ENCODE measurements around the gene LCN2. TPM values are rescaled to one million over a fixed set of nuclear protein-coding genes. Genes with fewer than 3 reads are reported as not detected.
A peak's percentile ranks its signal among the peaks of the same experiment; 100 is the strongest.

Gene LCN2
- total RNA-seq, 3 donors from 2014 or later (not counting 1 experiment from before 2014, with no cell fraction given) = 0.82 to 0.99 TPM; not detected in 1

DNA sequence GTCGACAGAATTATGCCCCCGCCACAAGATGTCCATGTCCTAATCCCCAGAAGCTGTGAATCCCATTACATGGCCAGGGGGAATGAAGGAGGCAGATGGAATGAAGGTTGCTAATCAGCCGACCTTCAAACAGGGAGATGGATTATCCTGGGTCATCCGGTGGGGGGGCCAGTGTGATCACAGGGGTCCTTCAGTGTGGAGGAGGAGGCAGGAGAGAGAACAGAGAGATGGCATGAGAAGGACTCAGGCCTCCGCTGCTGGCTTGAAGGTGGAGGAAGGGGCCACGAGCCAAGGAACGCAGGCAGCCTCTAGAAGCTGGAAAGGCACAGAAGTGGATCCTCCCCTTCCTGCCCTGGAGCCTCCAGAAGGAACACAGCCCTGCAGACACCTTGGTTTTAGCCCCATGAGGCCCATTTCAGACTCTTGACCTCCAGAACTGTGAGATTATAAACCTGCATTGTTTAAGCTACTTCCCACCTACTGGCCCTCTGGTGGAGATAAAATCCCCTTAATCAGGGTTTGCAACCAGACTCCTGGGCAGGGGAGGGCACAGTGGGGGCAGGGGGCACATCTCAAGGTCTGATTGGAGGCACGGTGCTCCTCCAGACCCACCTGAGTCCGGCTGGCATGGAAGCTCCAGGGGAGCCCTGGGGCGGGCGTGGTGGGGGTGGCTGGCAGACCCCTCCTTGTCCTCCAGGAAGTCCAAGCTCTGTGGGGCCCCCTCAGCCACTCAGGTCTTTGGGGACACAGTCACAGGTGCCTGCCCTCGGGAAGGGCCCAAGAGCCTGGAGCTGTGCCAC is 35.5 kb upstream of the LCN2 start:
- Histone ChIP-seq H3K27me3 (ENCODE audit: control insufficient read depth, insufficient read depth, low read length) (no peaks in the 10 kb centered on the region), H3K4me3 (ENCODE audit: low read length) (no peak overlapping the region), H3K9me3 (ENCODE audit: control insufficient read depth, insufficient read depth, low read length) (no peaks in the 10 kb centered on the region), H3K4me1 (ENCODE audit: control insufficient read depth, insufficient read depth, low read length) (peaks cover 27% of the 10 kb centered on the region), H3K36me3 (ENCODE audit: control insufficient read depth, insufficient read depth, low read length) (peaks cover 10% of the 10 kb centered on the region), H3K27ac (ENCODE audit: low read length) (no peak overlapping the region)
- H3K4me3 Mint-ChIP-seq = no peak overlapping the region
- peaks cover 6 to 11% of the 10 kb centered on the region in 2 donors for H3K4me1 Mint-ChIP-seq
- TF ChIP-seq, protein P1, sequence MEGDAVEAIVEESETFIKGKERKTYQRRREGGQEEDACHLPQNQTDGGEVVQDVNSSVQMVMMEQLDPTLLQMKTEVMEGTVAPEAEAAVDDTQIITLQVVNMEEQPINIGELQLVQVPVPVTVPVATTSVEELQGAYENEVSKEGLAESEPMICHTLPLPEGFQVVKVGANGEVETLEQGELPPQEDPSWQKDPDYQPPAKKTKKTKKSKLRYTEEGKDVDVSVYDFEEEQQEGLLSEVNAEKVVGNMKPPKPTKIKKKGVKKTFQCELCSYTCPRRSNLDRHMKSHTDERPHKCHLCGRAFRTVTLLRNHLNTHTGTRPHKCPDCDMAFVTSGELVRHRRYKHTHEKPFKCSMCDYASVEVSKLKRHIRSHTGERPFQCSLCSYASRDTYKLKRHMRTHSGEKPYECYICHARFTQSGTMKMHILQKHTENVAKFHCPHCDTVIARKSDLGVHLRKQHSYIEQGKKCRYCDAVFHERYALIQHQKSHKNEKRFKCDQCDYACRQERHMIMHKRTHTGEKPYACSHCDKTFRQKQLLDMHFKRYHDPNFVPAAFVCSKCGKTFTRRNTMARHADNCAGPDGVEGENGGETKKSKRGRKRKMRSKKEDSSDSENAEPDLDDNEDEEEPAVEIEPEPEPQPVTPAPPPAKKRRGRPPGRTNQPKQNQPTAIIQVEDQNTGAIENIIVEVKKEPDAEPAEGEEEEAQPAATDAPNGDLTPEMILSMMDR (IDR thresholded peaks at IDR 0.05) = no peak
- no peaks in the 10 kb centered on the region for H3K36me3 Mint-ChIP-seq
- 94% methylated on average over 12 of the region's 12 CpGs for WGBS (ENCODE audit: insufficient coverage)
- DNase-seq = no peak
- no peak for ATAC-seq
- intact Hi-C loops (cut with micrococcal nuclease) = no loop called here
- H3K27ac Mint-ChIP-seq = no peak overlapping the region
- H3K9me3 Mint-ChIP-seq = no peaks in the 10 kb centered on the region
- H3K27me3 Mint-ChIP-seq (ENCODE audit: low read depth in 2 of 2) = no peaks in the 10 kb centered on the region

DNA sequence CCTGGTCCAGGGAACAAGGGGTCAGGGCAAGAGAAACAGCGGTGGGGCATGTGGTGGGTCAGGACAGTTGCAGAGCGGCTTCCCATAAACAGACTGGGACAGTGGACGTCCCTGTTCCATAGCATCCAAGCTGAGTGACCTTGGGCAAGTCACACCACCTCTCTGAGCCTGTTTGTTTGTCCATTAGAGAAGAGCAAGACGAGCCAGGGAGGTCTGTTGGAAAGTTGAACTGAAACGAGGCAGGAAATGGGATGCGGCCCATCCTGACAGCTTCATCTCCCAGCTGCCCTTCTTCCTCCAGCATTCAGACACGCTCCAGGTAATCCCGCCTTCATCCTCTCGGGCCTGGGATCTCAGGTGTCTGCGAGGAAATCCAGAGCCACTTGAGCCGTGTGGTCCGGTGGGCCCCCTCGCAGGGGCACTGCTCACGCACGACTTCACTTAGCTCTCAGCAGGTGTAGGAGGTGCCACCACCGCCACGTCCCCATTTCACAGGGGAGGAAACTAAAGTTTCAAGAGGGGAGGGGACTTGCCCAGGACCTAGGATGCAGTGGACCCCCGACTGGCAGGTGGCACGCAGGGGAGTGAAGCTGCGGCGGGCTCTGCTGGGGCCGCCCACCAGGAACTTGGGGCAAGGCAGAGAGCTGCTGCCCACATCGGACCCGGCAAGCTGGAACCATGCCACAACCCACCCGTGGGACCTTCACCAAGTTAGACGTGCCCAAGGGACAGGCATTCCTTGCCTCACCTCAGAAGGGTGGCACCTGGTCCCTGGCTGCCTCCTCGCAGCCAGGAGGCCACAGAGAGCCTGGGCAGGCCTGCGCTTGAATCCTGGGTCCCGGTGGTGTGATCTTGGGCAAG is 34.7 kb upstream of the LCN2 start:
- peak overlapping the region; percentile 0 for H3K27ac ChIP-seq (ENCODE audit: low read length)
- intact Hi-C loops (cut with micrococcal nuclease) = loop anchor here (5.0 kb wide), 1 partner anchor 172 kb away; no protein-coding TSS in a partner anchor
- TF ChIP-seq, protein P1 (IDR thresholded peaks at IDR 0.05) = no peak

GRCh38 chr9:128115187-128116103 is 33.8 kb upstream of the LCN2 start:
- Histone ChIP-seq H3K4me3 (ENCODE audit: low read length) (no peak overlapping the region), H3K27ac (ENCODE audit: low read length) (peak overlapping the region; percentile 41), H3K27me3 (ENCODE audit: control insufficient read depth, insufficient read depth, low read length) (no peaks in the 10 kb centered on the region), H3K36me3 (ENCODE audit: control insufficient read depth, insufficient read depth, low read length) (peaks cover 7% of the 10 kb centered on the region), H3K4me1 (ENCODE audit: control insufficient read depth, insufficient read depth, low read length) (peaks cover 27% of the 10 kb centered on the region), H3K9me3 (ENCODE audit: control insufficient read depth, insufficient read depth, low read length) (no peaks in the 10 kb centered on the region)
- TF ChIP-seq, protein P1 (IDR thresholded peaks at IDR 0.05) = no peak
- intact Hi-C loops (cut with micrococcal nuclease) = loop anchor here (5.0 kb wide), 1 partner anchor 173 kb away; no protein-coding TSS in a partner anchor
- DNase-seq = no peak
- H3K27ac Mint-ChIP-seq = no peak overlapping the region
- 80% methylated on average over 26 of the region's 26 CpGs for WGBS (ENCODE audit: insufficient coverage)
- ATAC-seq = peak in 1 of 3 donors; percentile 27
- H3K27me3 Mint-ChIP-seq (ENCODE audit: low read depth in 2 of 2) = no peaks in the 10 kb centered on the region
- peaks cover 6 to 11% of the 10 kb centered on the region in 2 donors for H3K4me1 Mint-ChIP-seq
- H3K36me3 Mint-ChIP-seq = no peaks in the 10 kb centered on the region
- H3K4me3 Mint-ChIP-seq = no peak overlapping the region
- no peaks in the 10 kb centered on the region for H3K9me3 Mint-ChIP-seq

More for the DNA sequence above, 34.7 kb upstream of the LCN2 start:
- no peaks in the 10 kb centered on the region for H3K9me3 ChIP-seq (ENCODE audit: control insufficient read depth, insufficient read depth, low read length)
- Mint-ChIP-seq H3K9me3 (no peaks in the 10 kb centered on the region), H3K27ac (no peak overlapping the region), H3K4me3 (no peak overlapping the region), H3K4me1 (peaks cover 6 to 11% of the 10 kb centered on the region in 2 donors), H3K36me3 (no peaks in the 10 kb centered on the region), H3K27me3 (ENCODE audit: low read depth in 2 of 2) (no peaks in the 10 kb centered on the region)
- peaks cover 27% of the 10 kb centered on the region for H3K4me1 ChIP-seq (ENCODE audit: control insufficient read depth, insufficient read depth, low read length)
- WGBS (ENCODE audit: insufficient coverage) = 85% methylated on average over 29 of the region's 29 CpGs
- H3K4me3 ChIP-seq (ENCODE audit: low read length) = no peak overlapping the region
- H3K36me3 ChIP-seq (ENCODE audit: control insufficient read depth, insufficient read depth, low read length) = peaks cover 6% of the 10 kb centered on the region
- no peaks in the 10 kb centered on the region for H3K27me3 ChIP-seq (ENCODE audit: control insufficient read depth, insufficient read depth, low read length)
- ATAC-seq (no peak), DNase-seq (no peak)

Data from natural killer cell (primary cell).